Fibroblast of skin of right biceps (primary cell): ENCODE measurements around the gene TRIO.

ENCODE experiments used
- DNase-seq: peaks from one replicate; pipeline ENCODE4 v3.0.0-alpha.2; 2013

The TRIO gene

GRCh38 chr5:14270209-14270702, 127.1 kb downstream of the TRIO start:
- peak; percentile 83 for DNase-seq

GRCh38 chr5:14272548-14273205, 129.5 kb downstream of the TRIO start:
- DNase-seq: no peak

GRCh38 chr5:14273207-14273767, 130.1 kb downstream of the TRIO start:
- DNase-seq: no peak

GRCh38 chr5:14276380-14276779, 133.2 kb downstream of the TRIO start:
- no peak for DNase-seq

GRCh38 chr5:14277385-14278320, 134.5 kb downstream of the TRIO start:
- no peak for DNase-seq

- DNase-seq: no peak
Observed at GRCh38 chr5:14280294-14280854, 137.2 kb downstream of the TRIO start.

- no peak for DNase-seq
Observed at GRCh38 chr5:14281746-14282181, 138.6 kb downstream of the TRIO start.

GRCh38 chr5:14283139-14283538, 140.0 kb downstream of the TRIO start:
- DNase-seq: no peak

GRCh38 chr5:14284392-14285148, 141.4 kb downstream of the TRIO start:
- DNase-seq: no peak

GRCh38 chr5:14286007-14286406, 142.9 kb downstream of the TRIO start:
- DNase-seq: no peak

GRCh38 chr5:14286574-14287421, 143.7 kb downstream of the TRIO start:
- no peak for DNase-seq

- DNase-seq: no peak
Observed at GRCh38 chr5:14292766-14293658, 149.9 kb downstream of the TRIO start.

- no peak for DNase-seq
Observed at GRCh38 chr5:14295610-14296009, 152.5 kb downstream of the TRIO start.

GRCh38 chr5:14296533-14297331, 153.6 kb downstream of the TRIO start:
- no peak for DNase-seq

- no peak for DNase-seq
Observed at GRCh38 chr5:14297697-14298096, 154.6 kb downstream of the TRIO start.

- DNase-seq: peak; percentile 40
Observed at GRCh38 chr5:14298126-14298847, 155.1 kb downstream of the TRIO start.

- DNase-seq: no peak
Observed at GRCh38 chr5:14299666-14300065, 156.5 kb downstream of the TRIO start.

- DNase-seq: no peak
Observed at GRCh38 chr5:14301186-14301585, 158.0 kb downstream of the TRIO start.

GRCh38 chr5:14302330-14302729, 159.2 kb downstream of the TRIO start:
- DNase-seq: no peak
